Measurements from ENCODE around the gene WDR81. TPM values are rescaled to one million over a fixed set of nuclear protein-coding genes. Genes with fewer than 3 reads are reported as not detected.
"Not testable (repeated sequence)": the region's sequence is repeated elsewhere in the genome, so short reads cannot be mapped to it uniquely, and the experiment has no call there.

The WDR81 gene
- total and polyA plus RNA-seq, 3 donors from 2014 or later = 16.9 to 71.4 (median 58.4) TPM

DNA sequence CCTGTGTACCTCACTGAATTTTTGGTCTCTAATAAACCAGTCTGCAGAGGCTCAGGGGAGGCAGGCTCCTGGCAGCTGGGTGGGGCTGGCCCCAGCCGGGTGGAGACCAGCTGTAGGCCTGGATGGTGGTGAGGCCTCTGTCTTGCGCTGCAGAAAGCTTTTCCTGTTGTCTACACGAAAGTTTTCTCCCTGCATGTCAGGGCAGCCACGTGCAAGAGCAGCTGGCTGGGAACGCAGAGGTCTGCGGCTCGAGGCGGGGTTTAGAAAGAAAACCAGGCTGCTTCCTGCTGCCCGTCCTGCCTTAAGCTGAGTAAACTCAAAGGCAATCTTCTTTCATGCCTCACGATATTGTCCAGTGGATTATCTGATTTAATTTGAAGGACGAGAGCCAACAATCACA is 39.8 kb downstream of the WDR81 start:
- intact Hi-C loops (cut with DNase I; ENCODE audit: low total_unique reads) = no loop called here
- Histone ChIP-seq H3K27me3 (no peaks in the 10 kb centered on the region), H3K36me3 (ENCODE audit: low read depth, missing control alignments) (no peaks in the 10 kb centered on the region), H3K4me1 (peaks cover 49% of the 10 kb centered on the region), H3K4me3 (peak overlapping the region; percentile 56 to 70), H3K27ac (peak overlapping the region; percentile 93), H3K9me3 (no peaks in the 10 kb centered on the region)
- WGBS, 2 donors = 15 to 19% methylated on average over 11 of the region's 11 CpGs
- peak; percentile 84 for DNase-seq
- TF ChIP-seq POLR2A (IDR thresholded peaks at IDR 0.05) = no peak
- TF ChIP-seq, protein P1, sequence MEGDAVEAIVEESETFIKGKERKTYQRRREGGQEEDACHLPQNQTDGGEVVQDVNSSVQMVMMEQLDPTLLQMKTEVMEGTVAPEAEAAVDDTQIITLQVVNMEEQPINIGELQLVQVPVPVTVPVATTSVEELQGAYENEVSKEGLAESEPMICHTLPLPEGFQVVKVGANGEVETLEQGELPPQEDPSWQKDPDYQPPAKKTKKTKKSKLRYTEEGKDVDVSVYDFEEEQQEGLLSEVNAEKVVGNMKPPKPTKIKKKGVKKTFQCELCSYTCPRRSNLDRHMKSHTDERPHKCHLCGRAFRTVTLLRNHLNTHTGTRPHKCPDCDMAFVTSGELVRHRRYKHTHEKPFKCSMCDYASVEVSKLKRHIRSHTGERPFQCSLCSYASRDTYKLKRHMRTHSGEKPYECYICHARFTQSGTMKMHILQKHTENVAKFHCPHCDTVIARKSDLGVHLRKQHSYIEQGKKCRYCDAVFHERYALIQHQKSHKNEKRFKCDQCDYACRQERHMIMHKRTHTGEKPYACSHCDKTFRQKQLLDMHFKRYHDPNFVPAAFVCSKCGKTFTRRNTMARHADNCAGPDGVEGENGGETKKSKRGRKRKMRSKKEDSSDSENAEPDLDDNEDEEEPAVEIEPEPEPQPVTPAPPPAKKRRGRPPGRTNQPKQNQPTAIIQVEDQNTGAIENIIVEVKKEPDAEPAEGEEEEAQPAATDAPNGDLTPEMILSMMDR (IDR thresholded peaks at IDR 0.05) = no peak

DNA sequence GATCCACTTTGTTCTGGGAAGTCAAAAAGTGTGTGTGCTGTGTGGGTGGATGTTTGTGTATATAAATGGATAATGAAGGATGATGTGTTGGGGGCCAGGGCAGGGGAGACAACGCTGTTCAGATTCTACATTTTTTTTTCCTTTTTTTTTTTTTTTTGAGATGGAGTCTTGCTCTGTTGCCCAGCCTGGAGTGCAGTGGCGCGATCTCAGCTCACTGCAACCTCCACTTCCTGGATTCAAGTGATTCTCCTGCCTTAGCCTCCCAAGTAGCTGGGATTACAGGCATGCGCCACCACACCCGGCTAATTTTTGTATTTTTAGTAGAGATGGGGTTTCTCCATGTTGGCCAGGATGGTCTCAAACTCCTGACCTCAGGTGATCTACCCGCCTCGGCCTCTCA is 40.2 kb downstream of the WDR81 start:
- DNase-seq; H3K27me3 ChIP-seq; H3K36me3 ChIP-seq (ENCODE audit: low read depth, missing control alignments); H3K9me3 ChIP-seq; H3K4me3 ChIP-seq: not testable (repeated sequence)
- 70 to 79% methylated on average over 7 of the region's 7 CpGs for WGBS, 2 donors
- Histone ChIP-seq H3K27ac (peak overlapping the region; percentile 93), H3K4me1 (peaks cover 48% of the 10 kb centered on the region)
- intact Hi-C loops (cut with DNase I; ENCODE audit: low total_unique reads) = loop anchor here (5.0 kb wide), 1 partner anchor 32 kb away; no protein-coding TSS in a partner anchor

DNA sequence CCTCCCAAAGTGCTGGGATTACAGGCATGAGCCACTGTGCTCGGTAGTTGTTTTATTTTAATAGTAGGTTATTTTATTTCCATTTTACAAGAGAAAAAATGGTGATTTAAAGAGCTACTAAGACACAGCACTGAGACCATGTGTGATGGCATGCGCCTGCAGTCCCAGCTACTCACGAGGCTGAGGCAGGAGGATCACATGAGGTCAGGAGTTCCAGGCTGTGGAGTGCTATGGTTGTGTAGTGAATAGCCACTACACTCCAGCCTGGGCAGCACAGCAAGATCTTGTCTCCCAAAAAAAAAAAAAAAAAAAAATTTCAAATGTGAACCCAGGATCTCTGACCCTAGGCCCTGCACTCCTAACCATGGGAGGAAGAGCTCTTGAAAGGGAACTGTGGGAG is 41.1 kb downstream of the WDR81 start:
- peak overlapping the region; percentile 60 to 93 for H3K27ac ChIP-seq
- intact Hi-C loops (cut with DNase I; ENCODE audit: low total_unique reads) = loop anchor here (5.0 kb wide), 1 partner anchor 33 kb away; no protein-coding TSS in a partner anchor

DNA sequence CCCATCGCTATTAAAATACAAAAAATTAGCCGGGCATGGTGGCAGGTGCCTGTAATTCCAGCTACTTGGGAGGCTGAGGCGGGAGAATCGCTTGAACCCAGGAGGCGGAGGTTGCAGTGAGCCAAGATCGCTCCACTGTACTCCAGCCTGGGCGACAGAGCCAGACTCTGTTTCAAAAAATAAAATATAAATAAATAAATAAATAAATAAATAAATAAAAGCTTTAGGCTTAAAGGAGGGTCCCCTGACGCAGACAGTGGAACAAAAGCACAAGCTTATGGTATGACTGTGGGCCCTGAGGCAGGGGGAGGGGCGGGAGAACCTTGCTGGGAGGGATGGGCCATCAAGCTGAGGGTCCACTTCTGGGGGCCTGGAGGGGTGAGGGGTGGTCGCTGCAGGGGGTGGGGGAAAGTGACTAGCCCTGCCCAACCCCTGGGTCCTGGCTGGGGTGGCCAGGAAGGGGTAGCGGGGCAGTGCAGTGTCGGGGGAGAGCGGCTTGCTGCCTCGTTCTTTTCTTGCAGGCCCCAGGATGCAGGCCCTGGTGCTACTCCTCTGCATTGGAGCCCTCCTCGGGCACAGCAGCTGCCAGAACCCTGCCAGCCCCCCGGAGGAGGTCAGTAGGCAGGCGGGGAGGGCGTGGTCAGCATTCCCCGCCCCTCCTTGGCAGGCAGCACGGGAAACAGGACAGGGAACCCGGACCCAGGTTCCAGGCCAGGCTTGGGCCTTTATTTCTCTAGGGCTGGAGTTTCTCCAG is 42.1 kb downstream of the WDR81 start:
- Histone ChIP-seq H3K9me3 (no peaks in the 10 kb centered on the region), H3K27ac (peak overlapping the region; percentile 60 to 93), H3K36me3 (ENCODE audit: low read depth, missing control alignments) (no peaks in the 10 kb centered on the region), H3K27me3 (no peaks in the 10 kb centered on the region), H3K4me3 (no peak overlapping the region), H3K4me1 (peaks cover 44% of the 10 kb centered on the region)
- TF ChIP-seq, protein P1 (IDR thresholded peaks at IDR 0.05) = no peak
- TF ChIP-seq POLR2A (IDR thresholded peaks at IDR 0.05) = no peak
- WGBS, 2 donors = 69 to 82% methylated on average over 9 to 21 of the region's 21 CpGs
- intact Hi-C loops (cut with DNase I; ENCODE audit: low total_unique reads) = loop anchor here (5.0 kb wide), 1 partner anchor 34 kb away; no protein-coding TSS in a partner anchor
- peak; percentile 83 for DNase-seq

More for the DNA sequence above, 41.1 kb downstream of the WDR81 start:
- Histone ChIP-seq H3K4me3 (no peak overlapping the region), H3K27me3 (no peaks in the 10 kb centered on the region), H3K4me1 (peaks cover 44% of the 10 kb centered on the region), H3K36me3 (ENCODE audit: low read depth, missing control alignments) (no peaks in the 10 kb centered on the region), H3K9me3 (no peaks in the 10 kb centered on the region)
- DNase-seq = no peak
- 70 to 73% methylated on average over 3 of the region's 3 CpGs for WGBS, 2 donors
- TF ChIP-seq POLR2A (IDR thresholded peaks at IDR 0.05) = no peak
- TF ChIP-seq, protein P1 (IDR thresholded peaks at IDR 0.05) = no peak

DNA sequence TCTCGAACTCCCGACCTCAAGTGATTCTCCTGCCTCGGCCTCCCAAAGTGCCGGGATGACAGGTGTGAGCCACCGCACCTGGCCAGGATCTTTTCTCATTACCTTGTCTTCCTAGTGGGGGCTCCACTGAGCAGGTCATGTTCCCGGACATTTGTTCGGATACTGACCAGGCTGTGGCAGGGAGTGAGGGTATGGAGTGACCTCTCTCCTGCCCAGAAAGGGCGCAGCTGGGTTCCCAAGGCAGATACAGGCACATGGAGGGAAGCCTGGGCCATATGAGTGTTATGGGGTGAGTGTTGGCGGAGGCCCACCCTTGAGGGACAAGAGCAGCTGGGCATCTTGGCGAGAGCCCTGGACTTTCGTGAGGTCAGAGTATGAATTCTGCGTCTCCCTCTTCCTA is 42.9 kb downstream of the WDR81 start:
- TF ChIP-seq, protein P1 (IDR thresholded peaks at IDR 0.05) = no peak
- no peak for TF ChIP-seq POLR2A (IDR thresholded peaks at IDR 0.05)
- intact Hi-C loops (cut with DNase I; ENCODE audit: low total_unique reads) = loop anchor here (5.0 kb wide), 1 partner anchor 35 kb away; no protein-coding TSS in a partner anchor
- Histone ChIP-seq H3K4me1 (peaks cover 44% of the 10 kb centered on the region), H3K4me3 (no peak overlapping the region), H3K27me3 (no peaks in the 10 kb centered on the region), H3K9me3 (no peaks in the 10 kb centered on the region), H3K36me3 (ENCODE audit: low read depth, missing control alignments) (no peaks in the 10 kb centered on the region), H3K27ac (peak overlapping the region; percentile 60 to 93)
- DNase-seq = no peak
- 85 to 87% methylated on average over 12 of the region's 12 CpGs for WGBS, 2 donors

All from testis (tissue), 3 donors.